Subcutaneous adipose tissue (tissue), 4 donors: ENCODE measurements around the gene LRRC8C. TPM values are rescaled to one million over a fixed set of nuclear protein-coding genes. Genes with fewer than 3 reads are reported as not detected.

Experiments
- total RNA-seq, 4 donors: library from RNA; depleted of rRNA; stranded (reverse); fragments of >200 nt; gene quantifications; one replicate each; pipeline ENCODE4 v1.1.0, GENCODE V29; 2016
- TF ChIP-seq, protein P1 (sequence below): fragments of 450-650 bp; IDR thresholded peaks from one replicate; pipeline ENCODE4 v1.5.1; 2016; ENCODE audit warnings: low read depth, mild to moderate bottlenecking, control low read depth, antibody characterized with exemption, moderate library complexity

The LRRC8C gene
- total RNA-seq, 4 donors from 2014 or later: 11.7 to 47.8 (median 22.1) TPM

DNA sequence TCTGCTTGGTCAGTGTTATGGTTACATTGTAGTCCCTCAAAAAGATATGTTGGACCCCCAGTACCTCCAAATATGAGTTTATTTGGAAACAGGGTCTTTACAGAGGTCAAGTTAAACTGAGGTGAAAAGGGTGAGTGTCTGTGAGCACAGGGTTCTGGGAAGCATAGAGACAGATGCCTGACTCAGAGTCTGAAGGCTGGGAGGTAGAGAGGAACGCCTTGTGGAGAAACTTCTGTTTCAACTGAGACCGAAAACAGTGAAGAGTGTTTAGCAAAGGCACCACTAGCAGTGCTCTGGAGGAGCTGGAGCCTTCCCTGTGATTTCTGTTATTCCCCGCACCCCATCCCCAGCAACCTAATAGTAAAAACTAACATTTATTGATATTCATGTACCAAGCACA, 122.7 kb downstream of the LRRC8C start:
- TF ChIP-seq, protein P1, sequence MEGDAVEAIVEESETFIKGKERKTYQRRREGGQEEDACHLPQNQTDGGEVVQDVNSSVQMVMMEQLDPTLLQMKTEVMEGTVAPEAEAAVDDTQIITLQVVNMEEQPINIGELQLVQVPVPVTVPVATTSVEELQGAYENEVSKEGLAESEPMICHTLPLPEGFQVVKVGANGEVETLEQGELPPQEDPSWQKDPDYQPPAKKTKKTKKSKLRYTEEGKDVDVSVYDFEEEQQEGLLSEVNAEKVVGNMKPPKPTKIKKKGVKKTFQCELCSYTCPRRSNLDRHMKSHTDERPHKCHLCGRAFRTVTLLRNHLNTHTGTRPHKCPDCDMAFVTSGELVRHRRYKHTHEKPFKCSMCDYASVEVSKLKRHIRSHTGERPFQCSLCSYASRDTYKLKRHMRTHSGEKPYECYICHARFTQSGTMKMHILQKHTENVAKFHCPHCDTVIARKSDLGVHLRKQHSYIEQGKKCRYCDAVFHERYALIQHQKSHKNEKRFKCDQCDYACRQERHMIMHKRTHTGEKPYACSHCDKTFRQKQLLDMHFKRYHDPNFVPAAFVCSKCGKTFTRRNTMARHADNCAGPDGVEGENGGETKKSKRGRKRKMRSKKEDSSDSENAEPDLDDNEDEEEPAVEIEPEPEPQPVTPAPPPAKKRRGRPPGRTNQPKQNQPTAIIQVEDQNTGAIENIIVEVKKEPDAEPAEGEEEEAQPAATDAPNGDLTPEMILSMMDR: no peak

DNA sequence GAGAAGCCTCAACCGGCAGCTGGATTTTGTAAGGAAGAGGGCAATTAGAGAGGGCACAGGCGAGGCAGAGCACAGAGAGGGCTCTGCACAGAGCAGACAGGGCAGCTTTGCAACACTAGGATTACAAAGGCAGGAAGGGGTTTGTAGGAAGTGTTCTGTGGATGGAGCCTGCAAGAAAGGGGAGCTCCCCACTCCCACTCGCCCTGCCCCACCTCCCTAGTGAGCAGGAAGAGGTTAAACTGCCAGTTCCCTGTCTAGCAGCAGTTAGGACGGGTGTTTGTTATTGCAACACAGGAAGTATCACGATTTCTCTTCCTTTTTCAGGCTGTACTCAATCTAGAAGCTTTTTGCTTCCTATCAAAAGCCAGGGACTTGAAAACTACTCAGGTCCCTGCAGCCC, 124.6 kb downstream of the LRRC8C start:
- TF ChIP-seq, protein P1: no peak

DNA sequence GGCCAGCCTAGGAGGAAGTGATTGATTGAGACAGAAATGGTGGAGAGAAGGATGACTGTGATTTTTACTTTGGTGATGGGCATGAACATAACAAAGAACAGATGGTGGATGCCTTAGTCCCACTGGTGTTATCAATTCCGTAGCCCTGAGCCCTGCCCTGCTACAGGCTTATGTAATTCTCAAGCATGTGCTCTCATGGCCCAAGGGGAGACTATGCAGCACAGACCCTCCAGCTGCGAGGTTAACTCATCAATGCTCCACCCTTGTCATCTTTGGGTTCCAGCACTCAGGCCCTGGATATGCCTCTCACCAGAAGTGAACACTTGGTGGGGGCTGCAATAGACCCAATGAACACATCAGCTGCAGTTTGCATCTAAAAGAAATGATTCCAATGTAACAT, 125.2 kb downstream of the LRRC8C start:
- TF ChIP-seq, protein P1: no peak

DNA sequence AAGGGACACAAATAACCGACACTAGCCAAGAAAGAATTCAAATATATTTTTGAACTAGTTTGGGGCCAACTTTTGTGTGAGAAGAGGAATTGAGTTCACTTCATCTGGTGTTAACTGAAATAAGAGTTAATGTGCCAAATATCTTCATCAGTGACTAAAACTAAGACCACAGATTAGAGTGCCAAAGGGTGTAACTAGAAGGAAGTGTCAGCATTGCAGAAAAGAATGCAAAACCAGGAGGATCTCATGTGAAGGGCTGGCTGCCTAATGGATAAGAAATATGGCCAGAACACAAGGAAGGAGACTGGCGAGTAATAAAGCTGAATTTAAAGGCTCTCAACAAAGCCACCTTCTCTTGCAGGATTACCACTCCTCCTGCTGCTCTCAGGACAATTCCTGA, 126.1 kb downstream of the LRRC8C start:
- TF ChIP-seq, protein P1: no peak

DNA sequence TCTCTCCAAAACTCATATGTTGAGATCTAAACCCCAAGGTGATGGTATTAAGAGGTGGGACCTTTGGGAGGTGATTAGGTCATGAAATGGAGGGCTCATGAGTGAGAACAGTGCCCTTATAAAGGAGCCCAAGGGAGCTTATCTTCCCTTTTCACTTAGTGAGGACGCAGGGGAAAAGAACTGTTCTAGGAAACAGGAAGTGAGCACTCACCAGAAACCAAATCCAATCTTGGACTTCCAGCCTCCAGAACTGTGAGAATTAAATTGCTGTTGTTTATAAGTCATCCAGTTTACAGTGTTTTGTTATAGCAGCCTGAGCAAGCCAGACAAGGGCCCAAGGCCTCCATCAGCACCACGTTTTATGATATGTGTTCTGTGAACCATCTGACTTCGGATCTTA, 127.6 kb downstream of the LRRC8C start:
- TF ChIP-seq, protein P1: no peak

DNA sequence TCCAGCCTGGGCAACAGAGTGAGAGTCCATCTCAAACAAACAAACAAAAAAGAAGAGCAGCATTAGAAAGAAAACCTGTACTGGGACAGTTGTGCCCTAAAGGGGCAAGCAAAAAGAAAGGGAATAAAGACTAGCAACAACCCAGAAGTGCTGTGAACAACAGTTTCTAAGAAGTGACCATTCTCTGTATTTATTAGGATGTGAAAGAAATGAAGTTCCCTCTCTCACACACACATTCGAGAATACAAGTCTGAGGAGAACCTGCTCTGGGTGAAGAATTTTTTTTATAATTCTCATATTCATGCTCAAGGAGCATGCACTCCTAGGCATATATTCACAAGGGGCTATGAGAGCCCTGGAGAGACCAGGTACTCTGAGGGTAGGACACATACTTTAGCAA, 128.4 kb downstream of the LRRC8C start:
- TF ChIP-seq, protein P1: no peak

DNA sequence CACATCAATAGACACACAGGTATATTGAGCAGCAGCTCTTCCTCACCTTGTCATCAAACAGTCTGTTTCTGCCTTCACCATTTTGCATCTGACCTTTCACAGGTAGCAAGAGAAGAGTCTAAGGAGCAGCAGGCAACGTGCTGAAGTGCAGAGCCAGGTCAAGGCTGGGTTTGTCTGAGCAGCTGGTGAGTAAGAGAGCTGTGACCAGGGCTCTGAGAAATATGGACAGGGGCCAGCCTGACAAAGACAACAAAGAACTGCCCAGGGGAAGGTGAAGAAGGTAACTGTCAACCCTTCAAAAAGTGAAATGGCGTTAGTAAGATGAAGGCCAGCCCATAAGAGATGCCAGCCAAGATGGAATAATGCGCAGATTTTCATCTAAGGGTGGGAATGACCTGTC, 129.0 kb downstream of the LRRC8C start:
- TF ChIP-seq, protein P1: no peak
